AG10803 (cell line): ENCODE results near the gene NUCB2.

ENCODE experiments used
- DNase-seq: peaks from one replicate; pipeline ENCODE4 v3.0.0; 2010; ENCODE audit warnings: low read depth
- H3K4me3 ChIP-seq: 2 replicates; pipeline ENCODE4 v1.5.1; 2011; ENCODE audit warnings: mild to moderate bottlenecking, low read length, control low read depth
- CTCF ChIP-seq: conservative IDR thresholded peaks from 2 replicates; pipeline ENCODE4 v1.5.1; 2011; ENCODE audit warnings: mild to moderate bottlenecking, low read length, control low read depth, inconsistent platforms

The NUCB2 gene

GRCh38 chr11:17286332-17286731 is 9.8 kb downstream of the NUCB2 start:
- DNase-seq: no peak
- TF ChIP-seq CTCF: no peak

GRCh38 chr11:17287058-17287457 is 10.5 kb downstream of the NUCB2 start:
- DNase-seq: no peak

More at GRCh38 chr11:17286332-17286731, 9.8 kb downstream of the NUCB2 start:
- H3K4me3 ChIP-seq: no peak overlapping the region

GRCh38 chr11:17291710-17292109 is 15.2 kb downstream of the NUCB2 start:
- DNase-seq: no peak
- H3K4me3 ChIP-seq: no peak overlapping the region
- no peak for TF ChIP-seq CTCF

More at GRCh38 chr11:17287058-17287457, 10.5 kb downstream of the NUCB2 start:
- no peak for TF ChIP-seq CTCF
- H3K4me3 ChIP-seq: no peak overlapping the region

- DNase-seq: no peak
- TF ChIP-seq CTCF: no peak
These were observed 16.8 kb downstream of the NUCB2 start for GRCh38 chr11:17293311-17293710.

GRCh38 chr11:17294033-17294432 is 17.5 kb downstream of the NUCB2 start:
- TF ChIP-seq CTCF: no peak
- H3K4me3 ChIP-seq: no peak overlapping the region
- no peak for DNase-seq

More at GRCh38 chr11:17293311-17293710, 16.8 kb downstream of the NUCB2 start:
- H3K4me3 ChIP-seq: no peak overlapping the region

- no peak for DNase-seq
- no peak for TF ChIP-seq CTCF
- H3K4me3 ChIP-seq: no peak overlapping the region
These were observed 20.5 kb downstream of the NUCB2 start for GRCh38 chr11:17296852-17297559.

GRCh38 chr11:17298302-17298701 is 21.8 kb downstream of the NUCB2 start:
- H3K4me3 ChIP-seq: no peak overlapping the region
- DNase-seq: no peak
- no peak for TF ChIP-seq CTCF
